Activated CD4-positive, alpha-beta T cell treated with anti-CD3 and anti-CD28 coated beads, Interleukin-2, amount 10 ng/mL, durations not matched to agents 24 days and 14 days (primary cell): Measurements from ENCODE around the gene GPATCH4. TPM values are rescaled to one million over a fixed set of nuclear protein-coding genes. Genes with fewer than 3 reads are reported as not detected.
"Not testable (repeated sequence)": the region's sequence is repeated elsewhere in the genome, so short reads cannot be mapped to it uniquely, and the experiment has no call there.

Source experiments
- DNase-seq: peaks from one replicate; pipeline ENCODE4 v3.0.0; 2022
- H3K27ac Mint-ChIP-seq: one replicate; pipeline ENCODE4 v1.8.0; 2022; ENCODE audit warnings: mild to moderate bottlenecking, mixed read lengths
- H3K27me3 Mint-ChIP-seq: one replicate; pipeline ENCODE4 v1.8.0; 2022; ENCODE audit warnings: mixed read lengths
- H3K36me3 Mint-ChIP-seq: one replicate; pipeline ENCODE4 v1.8.0; 2022; ENCODE audit warnings: low read depth, mild to moderate bottlenecking, mixed read lengths
- H3K4me1 Mint-ChIP-seq: one replicate; pipeline ENCODE4 v1.8.0; 2021; ENCODE audit warnings: mixed read lengths
- H3K4me3 Mint-ChIP-seq: one replicate; pipeline ENCODE4 v1.8.0; 2022; ENCODE audit warnings: mild to moderate bottlenecking, moderate library complexity, mixed read lengths
- H3K9me3 Mint-ChIP-seq: one replicate; pipeline ENCODE4 v1.8.0; 2021; ENCODE audit warnings: mixed read lengths
- intact Hi-C: fragments of 100-400 bp; cut with micrococcal nuclease; formaldehyde crosslinking; loops from one replicate; pipeline ENCODE4 v1.15.1; 2023
- total RNA-seq: library from RNA; stranded (reverse); gene quantifications from 2 replicates; pipeline ENCODE4 v1.2.3, GENCODE V29; 2022

The GPATCH4 gene
- total RNA-seq, 1 donor from 2014 or later = 99.0 TPM

DNA sequence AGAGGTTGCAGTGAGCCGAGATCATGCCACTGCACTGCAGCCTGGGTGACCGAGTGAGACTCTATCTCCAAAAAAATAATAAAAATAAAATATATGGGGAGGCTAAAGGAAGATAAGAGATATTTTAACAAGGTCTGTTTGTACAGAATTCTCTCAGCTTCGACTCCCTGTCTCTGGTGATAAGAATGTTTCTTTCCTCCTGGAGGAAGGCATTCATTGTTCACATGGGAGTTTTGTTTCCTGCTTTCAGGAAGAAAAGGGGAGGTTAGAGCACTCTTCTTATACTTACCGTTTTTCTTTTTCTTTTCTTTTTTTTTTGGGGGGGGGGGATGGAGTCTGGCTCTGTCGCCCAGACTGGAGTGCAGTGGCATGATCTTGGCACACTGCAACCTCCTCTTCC is 11.7 kb downstream of the GPATCH4 start:
- DNase-seq = no peak
- Mint-ChIP-seq H3K9me3 (no peaks in the 10 kb centered on the region), H3K36me3 (peaks cover 10% of the 10 kb centered on the region), H3K4me3 (no peak overlapping the region), H3K27ac (no peak overlapping the region), H3K27me3 (no peaks in the 10 kb centered on the region), H3K4me1 (peaks cover 16% of the 10 kb centered on the region)
- intact Hi-C loops = no loop called here

DNA sequence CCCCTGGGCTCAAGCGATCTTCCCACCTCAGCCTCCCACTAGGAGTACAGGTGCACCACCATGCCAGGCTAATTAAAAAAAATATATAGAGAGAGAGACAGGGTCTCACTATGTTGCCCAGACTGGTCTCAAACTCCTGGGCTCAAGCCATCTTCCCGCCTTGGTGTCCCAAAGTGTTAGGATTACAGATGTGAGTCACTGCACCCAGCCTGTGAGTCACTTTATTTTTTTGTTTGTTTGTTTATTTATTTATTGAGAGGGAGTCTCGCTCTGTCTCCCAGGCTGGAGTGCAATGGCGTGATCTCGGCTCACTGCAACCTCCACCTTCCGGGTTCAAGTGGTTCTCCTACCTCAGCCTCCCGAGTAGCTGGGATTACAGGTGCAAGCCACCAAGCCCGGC is 13.4 kb downstream of the GPATCH4 start:
- H3K4me1 Mint-ChIP-seq = peaks cover 19% of the 10 kb centered on the region
- DNase-seq, H3K27ac Mint-ChIP-seq, H3K27me3 Mint-ChIP-seq, intact Hi-C loops, H3K9me3 Mint-ChIP-seq, H3K36me3 Mint-ChIP-seq, H3K4me3 Mint-ChIP-seq: not testable (repeated sequence)

DNA sequence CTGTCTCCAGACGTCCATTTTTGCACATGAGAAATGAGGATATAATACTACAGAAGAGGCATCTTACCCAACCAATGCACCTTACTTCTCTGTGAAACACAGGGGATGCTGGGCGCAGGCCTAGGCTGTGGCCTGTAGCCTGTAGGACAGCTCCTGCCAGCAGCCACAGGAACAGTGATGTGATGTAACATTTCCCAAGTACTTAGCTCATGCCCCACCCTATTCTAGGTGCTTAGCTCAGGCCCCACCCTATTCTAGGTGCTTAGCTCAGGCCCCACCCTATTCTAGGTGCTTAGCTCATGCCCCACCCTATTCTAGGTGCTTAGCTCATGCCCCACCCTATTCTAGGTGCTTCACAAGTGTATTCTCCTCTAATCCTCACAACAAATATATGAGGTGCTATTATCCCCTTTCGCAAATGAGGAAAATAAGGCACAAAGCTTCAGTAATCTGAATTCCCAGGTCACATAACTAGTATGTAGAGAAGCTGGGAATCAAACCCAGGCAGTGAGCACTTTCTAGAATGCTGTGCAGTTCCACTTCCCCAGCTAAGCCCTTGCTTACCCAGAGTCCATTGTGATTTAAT is 14.3 kb downstream of the GPATCH4 start:
- H3K27ac Mint-ChIP-seq = no peak overlapping the region
- intact Hi-C loops = no loop called here
- H3K9me3 Mint-ChIP-seq = no peaks in the 10 kb centered on the region

DNA sequence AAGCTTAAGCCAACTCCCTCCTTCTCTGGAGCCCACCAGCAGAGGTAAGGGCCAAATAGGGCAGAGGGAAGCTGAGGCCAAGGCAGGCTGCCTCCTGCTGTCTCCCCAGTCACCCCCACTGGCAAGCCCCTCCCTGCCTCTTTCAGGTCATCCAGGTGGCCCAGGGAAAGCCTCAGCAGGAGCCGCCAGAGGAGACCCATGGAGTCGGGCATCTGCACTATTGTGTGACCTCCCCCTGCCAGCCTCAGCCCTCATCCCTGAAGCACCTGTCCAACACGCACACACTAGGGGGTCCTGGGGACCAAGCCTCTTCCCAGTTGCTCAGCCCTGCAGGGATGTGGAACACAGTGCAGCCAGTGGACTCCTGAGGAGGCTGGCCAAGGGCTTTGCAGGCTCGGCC is 15.0 kb downstream of the GPATCH4 start:
- no peak overlapping the region for H3K4me3 Mint-ChIP-seq
- DNase-seq = no peak
- H3K36me3 Mint-ChIP-seq = no peaks in the 10 kb centered on the region
- H3K4me1 Mint-ChIP-seq = peaks cover 21% of the 10 kb centered on the region
- H3K27me3 Mint-ChIP-seq = no peaks in the 10 kb centered on the region
- intact Hi-C loops = no loop called here
- no peak overlapping the region for H3K27ac Mint-ChIP-seq
- no peaks in the 10 kb centered on the region for H3K9me3 Mint-ChIP-seq

More for the DNA sequence above, 14.3 kb downstream of the GPATCH4 start:
- Mint-ChIP-seq H3K27me3 (no peaks in the 10 kb centered on the region), H3K4me1 (peaks cover 20% of the 10 kb centered on the region), H3K4me3 (no peak overlapping the region), H3K36me3 (no peaks in the 10 kb centered on the region)
- no peak for DNase-seq

DNA sequence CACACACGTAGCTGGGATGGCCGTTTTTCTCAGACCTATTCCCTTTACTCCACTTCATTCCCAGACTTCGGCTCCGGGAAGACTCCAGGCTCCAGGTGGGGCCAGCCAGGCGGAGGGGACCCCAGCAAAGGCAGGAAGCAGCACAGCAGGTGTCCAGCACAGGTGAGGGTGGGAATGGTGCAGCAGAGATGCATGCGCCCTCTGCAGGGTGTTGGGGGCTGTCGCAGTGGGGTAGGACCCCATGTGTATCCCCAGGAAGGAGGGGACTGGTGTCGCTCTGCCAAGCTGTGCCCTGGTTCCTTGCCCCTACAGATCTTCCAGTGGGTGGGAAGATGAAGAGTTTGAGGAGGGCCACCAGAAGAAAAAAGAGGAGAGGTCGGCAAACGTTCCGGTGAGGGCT is 16.5 kb downstream of the GPATCH4 start:
- Mint-ChIP-seq H3K27me3 (no peaks in the 10 kb centered on the region), H3K4me1 (peaks cover 13% of the 10 kb centered on the region), H3K9me3 (no peaks in the 10 kb centered on the region), H3K36me3 (no peaks in the 10 kb centered on the region), H3K4me3 (no peak overlapping the region), H3K27ac (no peak overlapping the region)
- intact Hi-C loops = loop anchor here (1.0 kb wide), 2 partner anchors 23 to 129 kb away; no protein-coding TSS in a partner anchor
- DNase-seq = no peak

DNA sequence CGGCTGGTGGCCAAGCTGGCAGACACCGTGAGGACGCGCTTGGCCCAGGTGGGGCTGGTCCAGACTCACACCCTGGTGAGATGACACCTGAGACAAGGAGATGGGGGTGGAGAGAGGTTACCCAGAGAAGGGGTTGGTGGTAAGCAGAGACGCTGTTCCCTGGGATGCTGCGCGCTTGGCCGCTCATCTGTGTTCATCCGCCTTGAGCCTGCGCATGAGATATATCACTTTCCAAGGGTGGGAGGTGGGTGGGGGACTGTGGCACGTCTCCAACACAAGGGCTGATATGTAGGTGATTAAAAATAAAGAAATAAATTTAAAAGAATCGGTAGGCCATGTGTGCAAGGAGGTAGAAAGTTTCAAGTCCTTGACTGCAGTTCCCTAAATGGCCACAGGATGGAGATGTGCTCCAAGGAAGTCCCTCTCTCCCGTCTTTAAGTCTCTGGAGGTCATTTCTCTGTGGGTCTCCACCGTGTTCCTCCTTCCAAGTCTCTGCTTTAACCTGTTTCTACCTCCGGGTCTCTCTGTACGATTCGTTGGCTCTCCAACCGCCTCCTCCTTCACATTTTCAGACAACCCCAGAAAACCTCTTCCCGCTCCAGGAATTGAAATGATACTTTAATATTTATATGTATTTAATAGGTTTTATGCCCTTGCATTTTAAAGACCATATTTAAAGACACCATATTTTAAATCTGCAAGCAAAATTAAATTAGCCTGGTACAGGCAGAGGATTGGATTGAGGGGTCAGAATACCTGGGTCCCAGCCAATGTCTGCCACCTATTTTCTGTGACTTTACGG is 17.3 kb downstream of the GPATCH4 start:
- intact Hi-C loops = loop anchor here (1.0 kb wide), 2 partner anchors 24 to 128 kb away; no protein-coding TSS in a partner anchor
- Mint-ChIP-seq H3K9me3 (no peaks in the 10 kb centered on the region), H3K4me3 (no peak overlapping the region), H3K4me1 (peaks cover 13% of the 10 kb centered on the region), H3K36me3 (no peaks in the 10 kb centered on the region), H3K27ac (peak overlapping the region; percentile 34), H3K27me3 (no peaks in the 10 kb centered on the region)
- DNase-seq = peak; percentile 93

DNA sequence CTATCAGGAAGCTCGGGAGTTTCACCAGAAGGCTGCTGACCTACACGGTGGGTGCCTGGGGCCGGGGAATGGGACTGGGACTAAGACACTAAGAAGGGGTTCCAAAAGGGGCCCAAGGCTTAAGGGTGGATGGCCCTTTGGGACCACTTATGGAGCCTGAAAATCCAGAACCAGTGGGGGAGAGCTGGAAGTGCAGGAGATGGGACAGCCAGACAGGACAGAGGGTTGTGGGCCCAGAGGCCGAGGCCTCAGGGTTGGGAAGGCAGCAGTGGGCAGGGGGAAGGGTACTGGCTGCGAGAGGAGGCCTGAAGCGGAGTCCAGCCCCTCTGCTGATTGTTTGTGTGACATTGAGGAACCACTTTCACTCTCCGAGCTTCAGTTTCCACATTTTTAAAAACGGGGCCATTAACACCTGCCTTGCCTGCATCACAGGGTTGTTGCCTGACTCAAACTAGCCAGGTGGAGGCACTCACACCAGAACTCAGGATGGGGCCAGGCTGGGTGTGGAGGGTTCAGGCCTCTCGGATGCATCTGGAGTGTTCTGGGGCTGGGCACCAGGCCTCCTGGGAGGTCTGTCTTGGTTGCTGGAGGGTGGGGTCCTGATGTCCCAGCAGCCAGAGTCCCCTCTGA is 18.8 kb downstream of the GPATCH4 start:
- peak overlapping the region; percentile 83 for H3K4me3 Mint-ChIP-seq
- DNase-seq = peak; percentile 69
- H3K4me1 Mint-ChIP-seq = peaks cover 13% of the 10 kb centered on the region
- intact Hi-C loops = no loop called here
- no peaks in the 10 kb centered on the region for H3K9me3 Mint-ChIP-seq
- H3K27me3 Mint-ChIP-seq = no peaks in the 10 kb centered on the region
- no peaks in the 10 kb centered on the region for H3K36me3 Mint-ChIP-seq
- H3K27ac Mint-ChIP-seq = peak overlapping the region; percentile 86

DNA sequence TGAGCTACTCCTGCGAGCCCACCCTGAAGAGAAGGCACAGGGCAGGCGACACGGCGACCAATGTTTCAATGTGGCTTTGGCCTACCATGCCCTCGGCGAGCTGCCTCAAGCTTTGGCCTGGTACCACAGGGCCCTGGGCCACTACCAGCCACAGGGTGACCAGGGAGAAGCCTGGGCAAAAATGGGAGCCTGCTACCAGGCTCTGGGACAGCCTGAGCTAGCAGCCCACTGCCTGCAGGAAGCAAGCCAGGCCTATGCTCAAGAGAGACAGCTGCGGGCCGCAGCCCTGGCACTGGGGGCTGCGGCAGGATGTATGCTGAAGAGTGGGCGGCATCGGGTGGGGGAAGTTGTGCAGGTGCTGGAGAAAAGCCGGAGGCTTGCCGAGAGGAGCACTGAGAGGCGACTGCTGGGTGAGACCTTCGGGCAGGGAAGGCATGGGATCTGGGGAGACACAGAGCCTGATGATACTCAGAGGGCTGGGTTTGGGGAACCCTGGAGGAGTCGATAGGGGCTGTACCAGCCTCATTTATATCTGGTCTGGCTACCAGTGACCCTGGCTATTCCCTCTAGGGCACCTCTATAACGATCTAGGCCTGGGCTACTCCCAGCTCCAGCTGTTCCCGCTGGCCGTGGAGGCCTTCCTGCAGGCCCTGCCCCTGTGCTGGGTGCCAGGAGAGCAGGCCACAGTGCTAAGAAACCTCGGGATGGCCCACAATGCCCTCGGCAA is 19.5 kb downstream of the GPATCH4 start:
- peaks cover 13% of the 10 kb centered on the region for H3K4me1 Mint-ChIP-seq
- intact Hi-C loops = no loop called here
- peak; percentile 66 for DNase-seq
- H3K36me3 Mint-ChIP-seq = no peaks in the 10 kb centered on the region
- peak overlapping the region; percentile 83 for H3K4me3 Mint-ChIP-seq
- no peaks in the 10 kb centered on the region for H3K27me3 Mint-ChIP-seq
- H3K27ac Mint-ChIP-seq = peak overlapping the region; percentile 86
- no peaks in the 10 kb centered on the region for H3K9me3 Mint-ChIP-seq

DNA sequence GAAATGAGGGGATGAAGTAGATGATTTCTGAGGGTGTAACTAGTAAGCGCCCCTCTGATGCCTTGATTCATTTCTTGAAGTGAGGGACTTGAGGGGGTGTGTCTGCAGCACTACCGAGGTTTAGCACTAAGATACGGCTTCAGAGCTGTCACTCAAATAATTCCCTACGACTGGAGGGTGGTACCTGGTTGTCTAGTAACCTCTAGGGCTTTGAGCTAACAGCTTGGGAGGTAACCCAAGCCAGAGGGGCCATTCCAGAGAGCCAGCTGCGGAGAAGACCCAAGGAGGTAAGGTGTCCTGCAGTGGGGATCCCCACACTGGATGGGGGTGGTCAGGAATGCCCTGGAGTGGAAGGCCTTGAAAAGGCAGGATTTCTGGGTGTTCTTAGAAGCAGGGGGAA is 21.8 kb downstream of the GPATCH4 start, which contains the start of gene TTC24:
TTC24 (plus strand) TSS at position 252 of the 400 bp plus-strand sequence. CDS start 1,642 bp downstream, outside the sequence.
- intact Hi-C loops = no loop called here
- H3K27ac Mint-ChIP-seq = no peak within 1 kb of the TSS
- peaks cover 13% of the 10 kb centered on the region for H3K4me1 Mint-ChIP-seq
- no peaks in the 10 kb centered on the region for H3K9me3 Mint-ChIP-seq
- peaks cover 8% of the 10 kb centered on the region for H3K27me3 Mint-ChIP-seq
- no peak for DNase-seq
- H3K36me3 Mint-ChIP-seq = no peaks in the 10 kb centered on the region
- H3K4me3 Mint-ChIP-seq = no peak within 1 kb of the TSS

DNA sequence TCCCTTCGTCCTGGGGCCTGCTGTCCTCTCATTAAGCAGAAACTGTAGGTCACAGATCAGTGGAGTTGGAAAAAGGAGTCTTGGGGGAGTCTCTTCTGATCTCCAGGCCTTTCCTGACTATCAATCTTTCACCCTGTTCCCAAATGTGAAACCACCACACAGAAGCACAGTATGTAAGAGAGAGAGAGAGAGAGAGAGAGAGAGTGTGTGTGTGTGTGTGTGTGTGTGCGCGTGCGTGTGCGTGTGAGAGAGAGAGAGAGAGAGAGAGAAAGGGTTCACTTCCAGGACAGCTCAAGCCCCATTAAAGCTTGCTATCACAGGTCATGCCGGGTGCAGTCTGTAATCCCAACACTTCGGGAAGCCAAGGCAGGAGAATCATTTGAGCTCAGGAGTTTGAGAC is 23.2 kb downstream of the GPATCH4 start:
- H3K9me3 Mint-ChIP-seq = no peaks in the 10 kb centered on the region
- H3K27me3 Mint-ChIP-seq = peaks cover 18% of the 10 kb centered on the region
- no peak overlapping the region for H3K4me3 Mint-ChIP-seq
- intact Hi-C loops = no loop called here
- DNase-seq = no peak
- H3K4me1 Mint-ChIP-seq = peaks cover 11% of the 10 kb centered on the region
- H3K27ac Mint-ChIP-seq = no peak overlapping the region
- no peaks in the 10 kb centered on the region for H3K36me3 Mint-ChIP-seq

DNA sequence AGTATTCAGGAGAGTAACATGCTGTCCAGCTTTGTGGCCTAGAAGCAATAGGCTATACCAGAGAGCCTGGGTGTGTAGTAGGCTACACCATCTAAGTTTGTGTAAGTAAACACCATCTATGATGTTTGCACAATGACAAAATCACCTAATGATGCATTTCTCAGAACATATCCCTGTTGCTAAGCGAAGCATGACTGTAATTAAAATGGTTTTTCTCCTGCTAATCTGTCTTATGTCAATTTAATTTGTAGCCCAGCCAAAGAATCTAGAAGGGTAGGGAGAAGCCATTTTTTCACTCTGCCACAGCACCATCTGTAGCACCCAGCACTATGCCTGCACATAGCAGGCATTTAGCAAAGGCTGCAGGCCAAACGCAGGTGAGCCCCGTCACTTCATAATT is 23.7 kb downstream of the GPATCH4 start:
- Mint-ChIP-seq H3K4me3 (no peak overlapping the region), H3K9me3 (no peaks in the 10 kb centered on the region), H3K27ac (no peak overlapping the region), H3K27me3 (peaks cover 22% of the 10 kb centered on the region), H3K4me1 (peaks cover 11% of the 10 kb centered on the region), H3K36me3 (no peaks in the 10 kb centered on the region)
- intact Hi-C loops = no loop called here
- no peak for DNase-seq

DNA sequence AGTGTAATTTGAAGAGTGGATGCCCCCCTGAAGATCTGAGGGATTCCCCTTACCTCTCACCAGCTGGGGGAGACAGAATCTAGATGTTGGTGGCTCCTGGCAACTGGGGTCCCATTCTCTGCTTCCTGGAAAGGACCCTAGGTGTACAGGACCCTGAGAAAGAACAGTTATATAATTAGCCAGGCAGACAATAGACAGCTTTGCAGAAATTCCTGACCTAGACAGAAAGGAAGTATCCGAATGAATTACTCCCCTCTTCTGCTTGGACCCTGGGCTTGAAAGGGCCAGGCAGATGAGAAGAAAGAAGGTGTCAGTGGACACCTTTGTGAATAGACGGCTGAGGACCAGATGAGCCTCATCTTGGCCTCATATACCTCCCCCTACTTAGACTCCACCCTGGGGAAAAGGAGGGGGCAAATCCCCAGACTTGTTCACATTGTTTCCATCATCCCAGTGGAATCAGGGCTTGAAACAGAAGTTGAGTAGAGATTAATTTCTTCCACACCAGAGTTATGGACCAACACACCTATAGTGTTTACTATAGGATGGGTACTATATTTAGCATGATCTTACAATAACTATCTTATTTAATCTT is 27.1 kb downstream of the GPATCH4 start:
- H3K27ac Mint-ChIP-seq = no peak overlapping the region
- no peak overlapping the region for H3K4me3 Mint-ChIP-seq
- H3K9me3 Mint-ChIP-seq = no peaks in the 10 kb centered on the region
- H3K27me3 Mint-ChIP-seq = peaks cover 22% of the 10 kb centered on the region
- H3K36me3 Mint-ChIP-seq = peaks cover 6% of the 10 kb centered on the region
- H3K4me1 Mint-ChIP-seq = peaks cover 22% of the 10 kb centered on the region
- intact Hi-C loops = loop anchor here (5.0 kb wide), 2 partner anchors 33 to 37 kb away; no protein-coding TSS in a partner anchor
- no peak for DNase-seq

DNA sequence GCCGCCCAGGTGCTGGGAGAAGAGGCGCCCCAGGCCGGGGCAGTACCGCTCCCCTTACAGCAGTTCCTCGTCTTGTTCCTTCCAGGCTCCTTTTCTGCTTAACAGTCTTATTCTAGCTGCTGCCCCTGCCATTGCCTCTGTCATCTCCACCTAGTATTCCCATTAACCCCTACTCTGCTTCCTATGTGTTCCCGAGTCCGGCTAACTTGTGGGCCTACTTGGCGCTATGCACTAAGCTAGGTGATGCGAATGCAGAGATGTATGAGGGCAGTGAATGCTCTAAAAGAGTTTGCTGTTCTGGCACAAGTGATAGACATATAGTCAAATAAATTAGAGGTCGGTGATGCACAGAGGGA is 28.6 kb downstream of the GPATCH4 start:
- peaks cover 22% of the 10 kb centered on the region for H3K4me1 Mint-ChIP-seq
- H3K27ac Mint-ChIP-seq = peak overlapping the region; percentile 77
- no peak for DNase-seq
- H3K4me3 Mint-ChIP-seq = peak overlapping the region; percentile 92
- H3K27me3 Mint-ChIP-seq = peaks cover 22% of the 10 kb centered on the region
- H3K36me3 Mint-ChIP-seq = peaks cover 6% of the 10 kb centered on the region
- H3K9me3 Mint-ChIP-seq = no peaks in the 10 kb centered on the region
- intact Hi-C loops = loop anchor here (1.0 to 5.0 kb wide), 3 partner anchors 35 to 71 kb away; no protein-coding TSS in a partner anchor
